Activated T-cell treated with anti-CD3 and anti-CD28 coated beads for 24 hours (primary cell): ENCODE data around the gene HABP2.

Source experiments
- DNase-seq: peaks from one replicate; pipeline ENCODE4 v3.0.0-alpha.2; 2020; ENCODE audit warnings: low read depth

Gene HABP2

GRCh38 chr10:113552701-113553100 lies at the start of gene HABP2:
Gene HABP2, plus strand, starts transcription at chr10:113553053. Its CDS starts 69 bp downstream, at chr10:113553122.
- DNase-seq, result no peak

- DNase-seq, result no peak
Measured at GRCh38 chr10:113503930-113504329, 48.9 kb upstream of the HABP2 start.

GRCh38 chr10:113504423-113504822 lies 48.4 kb upstream of the HABP2 start:
- no peak for DNase-seq

GRCh38 chr10:113506476-113506875 lies 46.4 kb upstream of the HABP2 start:
- DNase-seq, result no peak

GRCh38 chr10:113511419-113511818 lies 41.4 kb upstream of the HABP2 start:
- DNase-seq, result no peak

GRCh38 chr10:113515161-113515560 lies 37.7 kb upstream of the HABP2 start:
- DNase-seq, result no peak

- no peak for DNase-seq
Measured at GRCh38 chr10:113515601-113516000, 37.3 kb upstream of the HABP2 start.

- no peak for DNase-seq
Measured at GRCh38 chr10:113516061-113516460, 36.8 kb upstream of the HABP2 start.

GRCh38 chr10:113517165-113517900 lies 35.5 kb upstream of the HABP2 start:
- no peak for DNase-seq

GRCh38 chr10:113517901-113518260 lies 35.0 kb upstream of the HABP2 start:
- DNase-seq, result no peak

GRCh38 chr10:113518415-113518814 lies 34.4 kb upstream of the HABP2 start:
- DNase-seq, result no peak

GRCh38 chr10:113518816-113519591 lies 33.8 kb upstream of the HABP2 start:
- no peak for DNase-seq

GRCh38 chr10:113519681-113520115 lies 33.2 kb upstream of the HABP2 start:
- DNase-seq, result no peak

GRCh38 chr10:113520261-113520660 lies 32.6 kb upstream of the HABP2 start:
- no peak for DNase-seq

GRCh38 chr10:113520690-113521474 lies 32.0 kb upstream of the HABP2 start:
- DNase-seq, result peak; percentile 3

- no peak for DNase-seq
Measured at GRCh38 chr10:113521475-113521795, 31.4 kb upstream of the HABP2 start.

- DNase-seq, result no peak
Measured at GRCh38 chr10:113522460-113522859, 30.4 kb upstream of the HABP2 start.

GRCh38 chr10:113523071-113523470 lies 29.8 kb upstream of the HABP2 start:
- no peak for DNase-seq

- DNase-seq, result no peak
Measured at GRCh38 chr10:113523628-113524027, 29.2 kb upstream of the HABP2 start.

- no peak for DNase-seq
Measured at GRCh38 chr10:113524120-113524519, 28.7 kb upstream of the HABP2 start.

GRCh38 chr10:113524539-113525490 lies 28.0 kb upstream of the HABP2 start:
- DNase-seq, result no peak

GRCh38 chr10:113525713-113526112 lies 27.1 kb upstream of the HABP2 start:
- no peak for DNase-seq
